ENCODE data around the gene OLA1.

Gene OLA1

GRCh38 chr2:174224125-174224524, 24.2 kb downstream of the OLA1 start:
- DNase-seq, result no peak

GRCh38 chr2:174223388-174223787, 24.9 kb downstream of the OLA1 start:
- DNase-seq, result no peak

DNA sequence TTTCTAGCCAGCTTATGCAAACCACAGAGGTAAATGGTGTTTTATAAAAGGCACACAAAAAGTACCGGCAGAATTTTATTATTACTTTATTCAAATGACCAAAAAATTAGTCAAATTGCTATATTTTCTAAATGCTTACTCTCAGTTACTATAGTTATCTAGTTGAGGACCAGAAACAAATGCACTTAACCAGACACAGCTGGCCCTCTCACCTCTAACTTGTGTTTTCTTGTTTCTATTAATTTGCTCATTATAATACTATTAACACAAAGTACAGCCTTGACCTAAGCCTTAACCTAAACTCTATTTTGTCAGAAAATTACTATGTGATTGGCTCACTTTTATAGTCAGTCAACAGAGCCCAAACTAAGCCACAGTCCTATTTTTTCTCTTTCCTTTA, 26.2 kb downstream of the OLA1 start:
- DNase-seq, result no peak

DNA sequence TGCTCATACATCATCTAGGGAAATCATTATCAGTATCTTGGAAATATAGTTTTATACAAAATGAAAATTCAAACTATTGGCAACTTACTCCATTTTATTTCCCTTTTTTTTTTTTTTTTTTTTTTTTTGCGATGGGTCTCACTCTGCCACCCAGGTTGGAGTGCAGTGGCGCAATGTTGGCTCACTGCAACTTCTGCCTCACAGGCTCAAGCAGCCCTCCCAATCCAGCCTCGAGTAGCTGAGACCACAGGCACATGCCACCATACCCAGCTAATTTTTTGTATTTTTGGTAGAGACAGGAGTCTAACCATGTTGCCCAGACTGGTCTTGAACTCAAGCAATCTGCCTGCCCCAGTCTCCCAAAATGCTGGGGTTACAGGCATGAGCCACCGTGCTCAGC, 29.0 kb downstream of the OLA1 start:
- DNase-seq, result no peak

DNA sequence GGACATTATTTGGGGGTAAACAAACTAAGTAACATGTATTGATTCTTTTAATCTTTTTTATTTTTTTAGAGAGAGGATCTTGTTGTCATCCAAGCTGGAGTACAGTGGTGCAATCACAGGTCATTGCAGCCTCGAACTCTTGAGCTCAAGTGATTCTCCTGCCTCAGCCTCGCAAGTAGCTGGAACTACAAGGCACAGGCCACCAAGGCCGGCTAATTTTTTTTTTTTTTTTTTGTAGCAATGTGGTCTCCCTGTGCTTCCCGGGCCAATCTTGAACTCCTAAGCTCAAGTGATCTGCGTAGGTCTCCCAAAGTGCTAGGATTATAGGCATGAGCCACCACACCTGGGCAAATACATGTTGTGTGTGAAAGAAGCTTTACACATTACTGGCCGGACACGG, 29.6 kb downstream of the OLA1 start:
- DNase-seq, result no peak

- no peak for DNase-seq
These were observed 30.5 kb downstream of the OLA1 start for GRCh38 chr2:174217869-174218268.

GRCh38 chr2:174211954-174212353, 36.4 kb downstream of the OLA1 start:
- DNase-seq, result no peak

DNA sequence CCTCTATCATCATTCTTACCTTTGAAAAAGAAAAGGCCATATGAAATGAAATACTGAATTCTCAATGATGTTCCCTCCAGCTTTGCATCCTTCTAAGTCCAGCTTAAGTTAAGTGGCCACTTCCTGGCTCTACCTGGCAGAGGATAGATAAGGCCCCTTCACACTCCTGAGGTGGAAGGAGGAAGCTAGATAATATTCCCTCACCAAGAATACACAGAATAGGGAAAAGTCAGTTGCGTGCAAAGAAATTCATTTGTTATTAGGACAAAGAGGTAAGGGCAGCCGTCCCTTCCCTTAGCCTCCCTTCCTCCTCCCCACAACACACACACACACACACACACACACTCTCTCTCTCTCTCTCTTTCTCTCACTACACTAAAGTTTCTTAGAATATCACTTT, 37.5 kb downstream of the OLA1 start:
- no peak for DNase-seq

- DNase-seq, result no peak
These were observed 39.0 kb downstream of the OLA1 start for GRCh38 chr2:174209325-174209724.

GRCh38 chr2:174208026-174208425, 40.3 kb downstream of the OLA1 start:
- DNase-seq, result no peak

GRCh38 chr2:174205562-174205961, 42.8 kb downstream of the OLA1 start:
- no peak for DNase-seq

DNA sequence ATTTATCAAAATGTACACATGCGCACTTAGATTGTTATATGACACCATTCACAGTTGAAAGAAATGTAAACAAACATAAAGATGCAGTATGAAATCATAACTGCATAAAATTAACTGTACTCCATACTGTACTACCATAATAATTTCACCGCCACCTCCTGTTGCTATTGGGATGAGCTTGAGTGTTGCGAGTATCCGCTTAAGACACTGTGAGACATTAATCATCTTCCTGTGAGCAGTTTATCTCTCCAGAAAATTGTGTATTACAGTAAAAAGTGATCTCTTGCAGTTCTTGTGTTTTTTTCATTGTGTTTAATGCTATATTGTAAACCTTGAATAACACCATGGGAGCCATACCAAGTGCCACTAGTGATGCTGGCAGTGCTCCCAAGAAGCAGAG, 46.1 kb downstream of the OLA1 start:
- no peak for DNase-seq

GRCh38 chr2:174198846-174199564, 49.3 kb downstream of the OLA1 start:
- DNase-seq, result no peak

DNA sequence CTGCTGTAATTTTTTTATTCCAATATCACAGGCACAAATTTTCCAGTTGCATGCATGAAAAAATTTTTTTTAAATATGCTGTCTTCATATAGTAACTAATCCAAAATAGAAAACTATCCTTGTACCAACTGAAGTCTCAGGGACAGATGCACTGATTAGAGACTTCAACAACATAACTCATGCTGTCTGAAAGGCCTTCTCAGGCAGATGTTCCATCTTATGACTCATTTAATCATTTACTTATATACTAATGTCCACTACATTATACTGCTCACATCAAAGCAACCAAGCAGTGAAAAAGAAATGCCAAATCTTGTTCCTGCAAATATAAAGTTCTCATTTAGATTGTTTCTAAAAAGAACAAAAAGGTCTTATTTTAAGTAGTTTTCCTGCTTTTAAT, 53.1 kb downstream of the OLA1 start:
- no peak for DNase-seq

GRCh38 chr2:174193737-174194136, 54.6 kb downstream of the OLA1 start:
- no peak for DNase-seq

GRCh38 chr2:174192664-174193063, 55.7 kb downstream of the OLA1 start:
- no peak for DNase-seq

- no peak for DNase-seq
These were observed 56.8 kb downstream of the OLA1 start for GRCh38 chr2:174191342-174192074.

GRCh38 chr2:174184915-174185314, 63.4 kb downstream of the OLA1 start:
- DNase-seq, result no peak

- no peak for DNase-seq
These were observed 63.8 kb downstream of the OLA1 start for GRCh38 chr2:174184504-174184903.

GRCh38 chr2:174183076-174183475, 65.3 kb downstream of the OLA1 start:
- no peak for DNase-seq

GRCh38 chr2:174181368-174181767, 67.0 kb downstream of the OLA1 start:
- DNase-seq, result no peak

DNA sequence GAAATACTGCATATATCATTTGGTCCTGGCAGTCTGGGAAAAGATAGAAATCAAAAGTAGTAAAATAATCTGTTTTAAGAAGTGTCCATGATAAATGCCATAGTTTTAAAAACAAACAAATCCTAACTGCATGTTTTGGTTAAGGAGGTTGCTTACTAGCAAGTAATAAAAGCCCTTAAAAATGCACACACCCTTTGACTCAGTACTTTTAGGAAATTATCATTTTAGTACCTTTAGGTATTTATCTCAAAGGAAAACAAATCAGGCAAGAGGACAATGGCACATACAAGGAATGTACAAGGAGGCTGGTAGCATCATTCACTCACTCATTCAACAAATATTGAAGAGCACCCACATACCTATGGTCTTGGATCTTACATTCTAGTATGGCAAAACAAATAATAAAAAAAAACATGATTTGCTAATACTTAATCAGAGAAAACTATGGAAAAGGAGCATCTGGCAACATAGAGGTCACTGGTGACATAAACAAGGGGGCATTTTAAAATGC, 67.6 kb downstream of the OLA1 start:
- no peak for DNase-seq

GRCh38 chr2:174180165-174180724, 68.1 kb downstream of the OLA1 start:
- no peak for DNase-seq

DNA sequence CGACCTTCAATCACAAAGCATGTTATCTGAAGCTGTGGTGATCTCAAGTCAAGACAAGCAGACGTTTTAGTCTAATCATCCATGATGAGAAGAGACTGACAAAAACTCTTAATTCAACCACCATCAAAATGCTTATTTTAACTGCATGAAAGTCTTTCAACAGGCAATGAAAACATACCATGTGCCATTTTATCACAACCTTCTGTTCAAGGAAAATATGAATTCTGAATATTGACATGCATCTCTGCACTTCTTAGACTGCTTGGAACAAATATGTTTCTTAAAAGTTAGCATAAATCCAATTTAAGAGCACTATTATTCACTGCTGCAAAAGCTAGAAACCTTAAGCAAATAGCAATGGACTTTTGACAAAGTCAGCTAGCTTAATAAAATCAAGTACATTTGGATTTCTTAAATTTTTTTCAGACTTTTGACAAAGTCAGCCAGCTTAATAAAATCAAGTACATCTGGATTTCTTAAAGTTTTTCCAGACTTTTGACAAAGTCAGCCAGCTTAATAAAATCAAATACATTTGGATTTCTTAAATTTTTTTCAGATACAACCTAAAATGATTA, 70.9 kb downstream of the OLA1 start:
- DNase-seq, result no peak

Measured in effector CD4-positive, alpha-beta T cell (primary cell).